GM12878 (cell line): ENCODE data around the gene SLC39A13. TPM values are rescaled to one million over a fixed set of nuclear protein-coding genes. Genes with fewer than 3 reads are reported as not detected.
"Not testable (repeated sequence)": the region's sequence is repeated elsewhere in the genome, so short reads cannot be mapped to it uniquely, and the experiment has no call there.

Experiments
- ATAC-seq: fragments of 200-7000 bp; cut with Tn5 transposase; 3 replicates; pipeline ENCODE4 v1.9.1; 2020; ENCODE audit warnings: mild to moderate bottlenecking, moderate library complexity
- BruUV-seq: library from RNA; stranded (reverse); fragments of 400-500 nt; replicated peaks from 2 replicates; lab custom pipeline; 2021; lab: Mats Ljungman, UMichigan
- CTCF ChIA-PET: fragments of 300-600 bp; sonication (Branson Sonifier 250); formaldehyde crosslinking; extraction: SDS; loops from one replicate; lab custom pipeline; 2021; ENCODE audit warnings: inconsistent platforms; lab: Yijun Ruan, JAX
- POLR2A ChIA-PET: fragments of 350-600 bp; formaldehyde crosslinking; extraction: SDS; loops from one replicate; lab custom pipeline; 2021; ENCODE audit warnings: inconsistent platforms; lab: Charles Lee
- RAD21 ChIA-PET: fragments of 300-600 bp; sonication (Branson Sonifier 250); formaldehyde crosslinking; loops from one replicate; lab custom pipeline; 2023; ENCODE audit warnings: antibody characterized with exemption; ENCODE audit not compliant: unreplicated experiment; lab: Charles Lee
- SMC1A ChIA-PET: fragments of 300-600 bp; sonication (Branson Sonifier 250); formaldehyde crosslinking; loops from one replicate; lab custom pipeline; 2023; ENCODE audit not compliant: unreplicated experiment, uncharacterized antibody; lab: Charles Lee
- DNase-seq: peaks from one replicate; pipeline ENCODE4 v3.0.0-alpha.2; 2011; ENCODE audit warnings: low read depth, low spot score
- FAIRE-seq: peaks from 3 replicates; lab custom pipeline; 2011; peaks lifted over from hg19 to GRCh38; lab: Jason Lieb, UNC
- H2AFZ ChIP-seq: 2 replicates; pipeline ENCODE4 v1.6.0; 2011; ENCODE audit warnings: low read depth, low read length, control low read depth; ENCODE audit not compliant: control insufficient read depth
- H3K27ac ChIP-seq: 2 replicates; pipeline ENCODE4 v1.5.1; 2011; ENCODE audit warnings: control low read depth; ENCODE audit not compliant: control insufficient read depth, insufficient read depth
- H3K27me3 ChIP-seq, 2 experiments: replicated peaks in 1 of 2; 2 replicates each; pipeline versions ENCODE4 v1.6.0 to v1.6.1; 2011; ENCODE audit warnings: low read length in 1 of 2; ENCODE audit not compliant: control insufficient read depth in 2 of 2, insufficient read depth in 2 of 2
- H3K36me3 ChIP-seq, 2 experiments: 2 replicates each; pipeline ENCODE4 v1.5.1; 2011; ENCODE audit warnings: low read length in 1 of 2; ENCODE audit not compliant: control insufficient read depth in 2 of 2, insufficient read depth in 2 of 2
- H3K4me1 ChIP-seq: 2 replicates; pipeline ENCODE4 v1.6.1; 2011; ENCODE audit warnings: mild to moderate bottlenecking, low read length, moderate library complexity, mixed read lengths; ENCODE audit not compliant: control insufficient read depth, insufficient read depth
- H3K4me2 ChIP-seq: 2 replicates; pipeline ENCODE4 v1.6.0; 2011; ENCODE audit warnings: control low read depth; ENCODE audit not compliant: control insufficient read depth, insufficient read depth
- H3K4me3 ChIP-seq: fragments of 200-600 bp; sonication (generic); 2 replicates; pipeline ENCODE4 v1.5.1; 2016
- H3K79me2 ChIP-seq: 2 replicates; pipeline ENCODE4 v1.6.0; 2011; ENCODE audit warnings: low read length; ENCODE audit not compliant: control insufficient read depth, insufficient read depth
- H3K9ac ChIP-seq: 2 replicates; pipeline ENCODE4 v1.8.0; 2011; ENCODE audit warnings: low read length, control low read depth, mixed read lengths; ENCODE audit not compliant: control insufficient read depth, insufficient read depth
- H3K9me3 ChIP-seq: replicated peaks from 3 replicates; pipeline ENCODE4 v1.5.1; 2011; ENCODE audit warnings: mild to moderate bottlenecking, low read length; ENCODE audit not compliant: control insufficient read depth, insufficient read depth
- H4K20me1 ChIP-seq: 2 replicates; pipeline ENCODE4 v1.6.0; 2011; ENCODE audit not compliant: control insufficient read depth, insufficient read depth
- NBN ChIP-seq: fragments of 450-650 bp; IDR thresholded peaks from 2 replicates; pipeline ENCODE4 v1.6.1; 2016
- NFYB ChIP-seq: IDR thresholded peaks from 2 replicates; pipeline ENCODE4 v1.6.1; 2011; ENCODE audit warnings: low read depth, mild to moderate bottlenecking, low read length, improper control_type of control experiment, moderate library complexity; ENCODE audit not compliant: insufficient read depth
- RAD21 ChIP-seq: IDR thresholded peaks from 2 replicates; pipeline ENCODE4 v1.6.1; 2011; ENCODE audit warnings: mild to moderate bottlenecking, low read depth, low read length, moderate library complexity; ENCODE audit not compliant: insufficient read depth
- RUNX3 ChIP-seq: IDR thresholded peaks from 2 replicates; pipeline ENCODE4 v1.6.1; 2012; ENCODE audit warnings: low read length, inconsistent platforms
- SMC3 ChIP-seq: IDR thresholded peaks from 2 replicates; pipeline ENCODE4 v1.6.1; 2011; ENCODE audit warnings: low read length, improper control_type of control experiment, borderline replicate concordance
- SP1 ChIP-seq: IDR thresholded peaks from one replicate; pipeline ENCODE4 v1.6.1; 2011; ENCODE audit warnings: low read depth, low read length
- SPI1 ChIP-seq: IDR thresholded peaks from 2 replicates; pipeline ENCODE4 v1.6.1; 2011; ENCODE audit warnings: low read depth, mild to moderate bottlenecking, low read length, moderate library complexity, borderline replicate concordance; ENCODE audit not compliant: insufficient read depth
- YY1 ChIP-seq: IDR thresholded peaks from 2 replicates; pipeline ENCODE4 v1.6.1; 2011; ENCODE audit warnings: low read depth, mild to moderate bottlenecking, low read length
- ZNF384 ChIP-seq: IDR thresholded peaks from 2 replicates; pipeline ENCODE4 v1.6.1; 2012; ENCODE audit warnings: low read depth, mild to moderate bottlenecking, low read length, improper control_type of control experiment, borderline replicate concordance
- WGBS: methylation state at CpG from one replicate; pipeline ENCODE4 v1.1.6; 2016; ENCODE audit warnings: low lambda C conversion rate; ENCODE audit not compliant: insufficient replicate concordance, insufficient coverage; ENCODE audit errors: missing lambda C conversion rate; 5-methylcytosine and 5-hydroxymethylcytosine counted together
- in situ Hi-C: fragments of 300-500 bp; cut with MboI; formaldehyde crosslinking; loops from 9 replicates; pipeline ENCODE4 v1.14.3; 2018; ENCODE audit warnings: mixed read lengths
- intact Hi-C: fragments of 100-400 bp; cut with micrococcal nuclease; formaldehyde crosslinking; loops from one replicate; pipeline ENCODE4 v1.14.2; 2022; ENCODE audit not compliant: unreplicated experiment
- polyA plus RNA-seq, 11 experiments: library from polyadenylated mRNA; depleted of rRNA in 4 of 11; unstranded in 6 of 11; stranded (reverse) in 5 of 11; fragments of >200 nt; fragmentation: Nextera tagmentation in 4 of 11; fragmentation: Illumina TruSeq in 1 of 11; extraction: Ambion mirVana in 4 of 11; extraction: Trizol in 1 of 11; gene quantifications; 1 replicate in 1 of 11; 2 replicates in 10 of 11; pipeline versions ENCODE4 v1.2.1 to v1.2.3, GENCODE V29; 2011 to 2016; ENCODE audit warnings: inconsistent platforms in 2 of 11, missing spikeins in 2 of 11, low read depth in 1 of 11
- total RNA-seq, 4 experiments: library from RNA; depleted of rRNA in 3 of 4; stranded (reverse); fragments of >200 nt in 3 of 4; fragmentation: Illumina TruSeq in 1 of 4; extraction: Trizol in 1 of 4; gene quantifications; 2 replicates each; pipeline versions ENCODE4 v1.2.1 to v1.2.3, GENCODE V29; 2013 to 2021
- TF ChIP-seq, protein P1 (sequence below), 3 experiments: IDR thresholded peaks in 2 of 3; conservative IDR thresholded peaks in 1 of 3; 2 replicates each; pipeline ENCODE4 v1.5.1; 2011; ENCODE audit warnings: low read depth in 3 of 3, low read length in 3 of 3, mild to moderate bottlenecking in 3 of 3, control low read depth in 2 of 3, moderate library complexity in 2 of 3, inconsistent platforms in 1 of 3, mixed read lengths in 1 of 3; ENCODE audit not compliant: control insufficient read depth in 2 of 3, insufficient read depth in 1 of 3; ENCODE audit errors: extremely low read depth in 1 of 3
- TF ChIP-seq, protein P2 (sequence below): fragments of 450-650 bp; IDR thresholded peaks from 2 replicates; pipeline ENCODE4 v1.6.1; 2017; ENCODE audit warnings: mild to moderate bottlenecking, low read depth, inconsistent platforms; ENCODE audit not compliant: poor library complexity, severe bottlenecking

SLC39A13 gene
- total and polyA plus RNA-seq, 10 of the 15 experiments (the other 5 are each of a cell fraction or from before 2014, with no cell fraction given) = 0.23 to 19.8 (median 6.3) TPM

DNA sequence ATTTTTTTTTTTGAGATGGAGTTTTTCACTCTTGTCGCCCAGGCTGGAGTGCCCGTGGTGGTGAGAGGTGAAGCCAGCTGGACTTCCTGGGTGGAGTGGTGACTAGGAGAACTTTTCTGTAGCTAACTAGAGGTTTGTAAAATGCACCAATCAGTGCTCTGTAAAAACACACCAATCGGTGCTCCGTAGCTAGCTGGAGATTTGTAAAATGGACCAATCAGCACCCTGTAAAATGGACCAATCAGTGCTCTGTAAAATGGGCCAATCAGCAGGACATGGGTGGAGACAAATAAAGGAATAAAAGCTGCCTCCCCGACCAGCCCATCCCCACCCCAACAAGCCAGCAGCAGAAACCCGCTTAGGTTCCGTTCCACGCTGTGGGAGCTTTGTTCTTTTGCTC, 45.0 kb downstream of the SLC39A13 start:
- Histone ChIP-seq H3K9ac (no peak overlapping the region), H3K4me1 (no peaks in the 10 kb centered on the region), H3K27ac (no peak overlapping the region), H3K79me2 (no peaks in the 10 kb centered on the region), H4K20me1 (no peaks in the 10 kb centered on the region), H3K27me3 (no peaks in the 10 kb centered on the region), H3K4me2 (no peak overlapping the region), H3K36me3 (no peaks in the 10 kb centered on the region), H2AFZ (no peak overlapping the region), H3K9me3 (no peaks in the 10 kb centered on the region), H3K4me3 (no peak overlapping the region)
- RAD21 ChIA-PET = interaction anchor here (0.9 to 1.3 kb wide), 3 partner anchors 10 to 212 kb away, joined by 3 to 5 read pairs (median 3); no protein-coding TSS in a partner anchor
- 93% methylated on average over 8 of the region's 8 CpGs for WGBS
- CTCF ChIA-PET = interaction anchor here (0.6 to 2.6 kb wide), 15 partner anchors 9 to 400 kb away, joined by 3 to 13 read pairs (median 5); partner anchors contain the start of genes DDB2 and MADD
- FAIRE-seq (no peak), DNase-seq (no peak), ATAC-seq (peak; percentile 17)
- intact Hi-C loops = loop anchor here (5.0 to 10.0 kb wide), 2 partner anchors 76 to 569 kb away; partner anchors contain the start of gene SPI1
- in situ Hi-C loops = no loop called here
- POLR2A ChIA-PET = no interaction called here
- BruUV-seq = no TSS peak
- TF ChIP-seq NFYB = 0 out of 2 replicates have a peak, but pooled peaks have one; percentile 40
- TF ChIP-seq SP1 = no peak
- SMC1A ChIA-PET = interaction anchor here (0.6 to 1.6 kb wide), 5 partner anchors 41 to 275 kb away, joined by 3 to 4 read pairs (median 3); partner anchors contain the start of gene ACP2

DNA sequence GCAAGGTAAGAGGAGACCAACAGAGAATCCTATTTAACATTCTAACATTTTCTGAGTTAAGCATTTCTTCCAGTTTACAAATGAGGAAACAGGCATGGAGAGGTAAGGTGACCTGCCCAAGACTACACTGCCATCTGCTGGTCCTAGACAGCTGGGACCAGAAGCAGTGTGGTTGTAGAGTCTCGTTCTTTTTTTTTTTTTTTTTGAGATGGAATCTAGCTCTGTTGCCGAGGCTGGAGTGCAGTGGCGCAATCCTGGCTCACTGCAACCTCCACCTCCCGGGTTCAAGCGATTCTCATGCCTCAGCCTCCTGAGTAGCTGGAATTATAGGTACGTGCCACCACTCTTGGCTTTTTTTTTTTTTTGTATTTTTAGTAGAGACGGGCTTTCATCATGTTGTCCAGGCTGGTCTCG, 45.9 kb downstream of the SLC39A13 start:
- POLR2A ChIA-PET = interaction anchor here (0.6 to 1.1 kb wide), 5 partner anchors 25 to 355 kb away, joined by 3 to 5 read pairs (median 4); no protein-coding TSS in a partner anchor

More for the DNA sequence above, 45.9 kb downstream of the SLC39A13 start:
- H3K4me3 ChIP-seq, H3K4me1 ChIP-seq, H3K36me3 ChIP-seq, in situ Hi-C loops, H2AFZ ChIP-seq, H3K79me2 ChIP-seq, H3K4me2 ChIP-seq, H3K9me3 ChIP-seq, H3K9ac ChIP-seq, H3K27me3 ChIP-seq, BruUV-seq, H3K27ac ChIP-seq: not testable (repeated sequence)
- intact Hi-C loops = loop anchor here (1.0 to 10.0 kb wide), 3 partner anchors 77 to 569 kb away; partner anchors contain the start of gene SPI1
- FAIRE-seq = peak; percentile 75
- 31% methylated on average over 6 of the region's 8 CpGs for WGBS
- peak; percentile 97 for ATAC-seq
- ChIA-PET SMC1A (interaction anchor here (0.6 to 1.6 kb wide), 8 partner anchors 10 to 600 kb away, joined by 3 to 5 read pairs (median 3); no protein-coding TSS in a partner anchor), CTCF (interaction anchor here (0.6 to 2.6 kb wide), 21 partner anchors 9 to 673 kb away, joined by 3 to 13 read pairs (median 5); partner anchors contain the start of genes DDB2 and MADD), RAD21 (interaction anchor here (0.6 to 2.0 kb wide), 12 partner anchors 9 to 885 kb away, joined by 3 to 7 read pairs (median 3); partner anchors contain the start of gene DDB2)
- DNase-seq = peak; percentile 37
- TF ChIP-seq SPI1 = 0 out of 2 replicates have a peak, but pooled peaks have one; percentile 19
- peak; percentile 81 for TF ChIP-seq RAD21
- TF ChIP-seq YY1 = peak; percentile 60
- 0 out of 2 replicates have a peak, but pooled peaks have one; percentile 36 for TF ChIP-seq NBN
- peak; percentile 52 for TF ChIP-seq RUNX3
- TF ChIP-seq, protein P1, sequence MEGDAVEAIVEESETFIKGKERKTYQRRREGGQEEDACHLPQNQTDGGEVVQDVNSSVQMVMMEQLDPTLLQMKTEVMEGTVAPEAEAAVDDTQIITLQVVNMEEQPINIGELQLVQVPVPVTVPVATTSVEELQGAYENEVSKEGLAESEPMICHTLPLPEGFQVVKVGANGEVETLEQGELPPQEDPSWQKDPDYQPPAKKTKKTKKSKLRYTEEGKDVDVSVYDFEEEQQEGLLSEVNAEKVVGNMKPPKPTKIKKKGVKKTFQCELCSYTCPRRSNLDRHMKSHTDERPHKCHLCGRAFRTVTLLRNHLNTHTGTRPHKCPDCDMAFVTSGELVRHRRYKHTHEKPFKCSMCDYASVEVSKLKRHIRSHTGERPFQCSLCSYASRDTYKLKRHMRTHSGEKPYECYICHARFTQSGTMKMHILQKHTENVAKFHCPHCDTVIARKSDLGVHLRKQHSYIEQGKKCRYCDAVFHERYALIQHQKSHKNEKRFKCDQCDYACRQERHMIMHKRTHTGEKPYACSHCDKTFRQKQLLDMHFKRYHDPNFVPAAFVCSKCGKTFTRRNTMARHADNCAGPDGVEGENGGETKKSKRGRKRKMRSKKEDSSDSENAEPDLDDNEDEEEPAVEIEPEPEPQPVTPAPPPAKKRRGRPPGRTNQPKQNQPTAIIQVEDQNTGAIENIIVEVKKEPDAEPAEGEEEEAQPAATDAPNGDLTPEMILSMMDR (IDR thresholded peaks at IDR 0.05 in 2 of 3, conservative IDR thresholded peaks at IDR 0.05 in 1 of 3; ENCODE audit: control insufficient read depth in 2 of 3, extremely low read depth in 1 of 3, insufficient read depth in 1 of 3, low read depth in 3 of 3, low read length in 3 of 3) = peak; percentile 80 to 87 (median 83)
- TF ChIP-seq, protein P2, sequence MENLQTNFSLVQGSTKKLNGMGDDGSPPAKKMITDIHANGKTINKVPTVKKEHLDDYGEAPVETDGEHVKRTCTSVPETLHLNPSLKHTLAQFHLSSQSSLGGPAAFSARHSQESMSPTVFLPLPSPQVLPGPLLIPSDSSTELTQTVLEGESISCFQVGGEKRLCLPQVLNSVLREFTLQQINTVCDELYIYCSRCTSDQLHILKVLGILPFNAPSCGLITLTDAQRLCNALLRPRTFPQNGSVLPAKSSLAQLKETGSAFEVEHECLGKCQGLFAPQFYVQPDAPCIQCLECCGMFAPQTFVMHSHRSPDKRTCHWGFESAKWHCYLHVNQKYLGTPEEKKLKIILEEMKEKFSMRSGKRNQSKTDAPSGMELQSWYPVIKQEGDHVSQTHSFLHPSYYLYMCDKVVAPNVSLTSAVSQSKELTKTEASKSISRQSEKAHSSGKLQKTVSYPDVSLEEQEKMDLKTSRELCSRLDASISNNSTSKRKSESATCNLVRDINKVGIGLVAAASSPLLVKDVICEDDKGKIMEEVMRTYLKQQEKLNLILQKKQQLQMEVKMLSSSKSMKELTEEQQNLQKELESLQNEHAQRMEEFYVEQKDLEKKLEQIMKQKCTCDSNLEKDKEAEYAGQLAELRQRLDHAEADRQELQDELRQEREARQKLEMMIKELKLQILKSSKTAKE = peak; percentile 30
- TF ChIP-seq ZNF384 = peak; percentile 97
- TF ChIP-seq SMC3 = peak; percentile 64
- TF ChIP-seq, all 136 proteins: peak for 9; not testable (repeated sequence) for 127
- H4K20me1 ChIP-seq = not testable (repeated sequence)
